Measurements from ENCODE around the gene PPY.

- TF ChIP-seq CTCF (IDR thresholded peaks at IDR 0.05) (no peak), POLR2A (IDR thresholded peaks at IDR 0.05) (no peak)
These were observed 36.8 kb downstream of the PPY start for GRCh38 chr17:43905400-43905984.
